Astrocyte (in vitro differentiated cells and primary cell): ENCODE data around the gene CTIF.

ENCODE experiments used
- EZH2 ChIP-seq: IDR thresholded peaks from 2 replicates; pipeline ENCODE4 v1.6.1; 2012; ENCODE audit warnings: mild to moderate bottlenecking, low read length, inconsistent platforms; ENCODE audit not compliant: insufficient read depth
- TF ChIP-seq, protein P1 (sequence below): IDR thresholded peaks from 2 replicates; pipeline ENCODE4 v1.5.1; 2011; ENCODE audit warnings: low read depth, mild to moderate bottlenecking, inconsistent platforms, low read length, moderate library complexity; ENCODE audit not compliant: insufficient read depth

DNA sequence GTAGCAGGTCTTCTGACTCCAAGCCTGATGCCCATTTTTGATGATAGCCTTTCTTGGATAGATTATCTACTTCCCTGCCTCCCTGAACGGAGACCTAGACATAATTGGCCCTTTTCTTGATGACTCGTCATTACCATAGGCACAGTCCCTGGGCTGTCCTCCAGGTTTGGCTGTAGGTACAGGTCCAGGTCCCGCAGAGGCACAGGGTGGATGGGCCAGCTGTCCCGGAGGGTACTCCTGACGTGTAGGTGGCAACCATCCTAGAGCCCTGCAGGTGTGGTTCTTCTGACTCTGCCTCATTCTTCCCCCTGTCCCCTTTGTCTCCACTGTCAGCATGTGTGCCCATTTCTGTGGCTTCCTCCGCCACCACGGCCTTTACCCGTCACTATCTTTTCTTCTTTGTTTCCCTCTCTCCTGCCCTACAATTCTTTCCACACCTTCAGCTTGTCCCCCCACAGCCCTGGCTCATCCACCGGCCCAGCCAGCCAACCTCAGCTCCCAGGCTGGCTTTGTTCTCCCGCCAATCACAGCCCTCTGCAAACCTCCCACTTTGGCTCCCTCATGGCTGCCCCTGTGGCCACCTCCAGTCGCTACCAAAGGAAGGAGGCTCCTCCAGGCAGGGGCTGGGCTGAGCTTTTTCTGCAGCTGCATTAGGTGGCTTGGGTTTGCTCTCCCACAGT is 309.1 kb downstream of the CTIF start:
- TF ChIP-seq, protein P1, sequence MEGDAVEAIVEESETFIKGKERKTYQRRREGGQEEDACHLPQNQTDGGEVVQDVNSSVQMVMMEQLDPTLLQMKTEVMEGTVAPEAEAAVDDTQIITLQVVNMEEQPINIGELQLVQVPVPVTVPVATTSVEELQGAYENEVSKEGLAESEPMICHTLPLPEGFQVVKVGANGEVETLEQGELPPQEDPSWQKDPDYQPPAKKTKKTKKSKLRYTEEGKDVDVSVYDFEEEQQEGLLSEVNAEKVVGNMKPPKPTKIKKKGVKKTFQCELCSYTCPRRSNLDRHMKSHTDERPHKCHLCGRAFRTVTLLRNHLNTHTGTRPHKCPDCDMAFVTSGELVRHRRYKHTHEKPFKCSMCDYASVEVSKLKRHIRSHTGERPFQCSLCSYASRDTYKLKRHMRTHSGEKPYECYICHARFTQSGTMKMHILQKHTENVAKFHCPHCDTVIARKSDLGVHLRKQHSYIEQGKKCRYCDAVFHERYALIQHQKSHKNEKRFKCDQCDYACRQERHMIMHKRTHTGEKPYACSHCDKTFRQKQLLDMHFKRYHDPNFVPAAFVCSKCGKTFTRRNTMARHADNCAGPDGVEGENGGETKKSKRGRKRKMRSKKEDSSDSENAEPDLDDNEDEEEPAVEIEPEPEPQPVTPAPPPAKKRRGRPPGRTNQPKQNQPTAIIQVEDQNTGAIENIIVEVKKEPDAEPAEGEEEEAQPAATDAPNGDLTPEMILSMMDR, result no peak
- TF ChIP-seq EZH2, result no peak
